GM23338 (cell line): Measurements from ENCODE around the gene EPPIN. TPM values are rescaled to one million over a fixed set of nuclear protein-coding genes. Genes with fewer than 3 reads are reported as not detected.
"Not testable (repeated sequence)": the region's sequence is repeated elsewhere in the genome, so short reads cannot be mapped to it uniquely, and the experiment has no call there.

Source experiments
- ATAC-seq: fragments of 200-7000 bp; cut with Tn5 transposase; 3 replicates; pipeline ENCODE4 v1.9.1; 2020
- DNase-seq: peaks from one replicate; pipeline ENCODE4 v3.0.0-alpha.2; 2015; ENCODE audit warnings: low spot score
- H2AFZ ChIP-seq: fragments of 200-600 bp; sonication (generic); 2 replicates; pipeline ENCODE4 v1.8.0; 2016; ENCODE audit warnings: antibody characterized with exemption, mild to moderate bottlenecking, moderate library complexity
- H3F3A ChIP-seq: fragments of 200-600 bp; sonication (generic); replicated peaks from 2 replicates; pipeline ENCODE4 v1.8.0; 2017; ENCODE audit warnings: antibody characterized with exemption, mixed run types, low read depth
- H3K27ac ChIP-seq: fragments of 200-600 bp; sonication (generic); 2 replicates; pipeline ENCODE4 v1.6.1; 2016; ENCODE audit warnings: low read depth
- H3K27me3 ChIP-seq: fragments of 200-600 bp; sonication (generic); 2 replicates; pipeline ENCODE4 v1.8.0; 2016; ENCODE audit warnings: mild to moderate bottlenecking, mixed run types, moderate library complexity; ENCODE audit not compliant: insufficient read depth
- H3K36me3 ChIP-seq: fragments of 200-600 bp; sonication (generic); 2 replicates; pipeline ENCODE4 v1.8.0; 2016; ENCODE audit warnings: mild to moderate bottlenecking; ENCODE audit not compliant: insufficient read depth
- H3K4me1 ChIP-seq: fragments of 200-600 bp; sonication (generic); 2 replicates; pipeline ENCODE4 v1.8.0; 2016; ENCODE audit warnings: mild to moderate bottlenecking, moderate library complexity; ENCODE audit not compliant: insufficient read depth
- H3K4me2 ChIP-seq: fragments of 200-600 bp; sonication (generic); 2 replicates; pipeline ENCODE4 v1.7.1; 2017; ENCODE audit warnings: mixed run types
- H3K4me3 ChIP-seq: fragments of 200-600 bp; sonication (generic); 2 replicates; pipeline ENCODE4 v1.6.1; 2016; ENCODE audit warnings: mixed run types
- H3K79me2 ChIP-seq: fragments of 200-600 bp; sonication (generic); replicated peaks from 2 replicates; pipeline ENCODE4 v1.8.0; 2017; ENCODE audit warnings: mild to moderate bottlenecking; ENCODE audit not compliant: insufficient read depth
- H3K9me2 ChIP-seq: fragments of 200-600 bp; sonication (generic); 2 replicates; pipeline ENCODE4 v1.8.0; 2017; ENCODE audit not compliant: insufficient read depth
- H4K20me1 ChIP-seq: fragments of 200-600 bp; sonication (generic); replicated peaks from 2 replicates; pipeline ENCODE4 v1.8.0; 2017; ENCODE audit warnings: mild to moderate bottlenecking; ENCODE audit not compliant: insufficient read depth
- H3K27ac Mint-ChIP-seq: 2 replicates; pipeline ENCODE4 v1.8.0; 2020; ENCODE audit warnings: inconsistent platforms, mild to moderate bottlenecking, moderate library complexity, mixed read lengths
- H3K27me3 Mint-ChIP-seq: 3 replicates; pipeline ENCODE4 v1.8.0; 2022; ENCODE audit warnings: low read depth, mild to moderate bottlenecking, moderate library complexity, mixed read lengths, inconsistent platforms; ENCODE audit not compliant: insufficient read depth, poor library complexity
- H3K36me3 Mint-ChIP-seq: 3 replicates; pipeline ENCODE4 v1.8.0; 2021; ENCODE audit warnings: low read depth, mild to moderate bottlenecking, inconsistent platforms, moderate library complexity, mixed read lengths
- H3K4me1 Mint-ChIP-seq: 3 replicates; pipeline ENCODE4 v1.8.0; 2020; ENCODE audit warnings: mild to moderate bottlenecking, inconsistent platforms, mixed read lengths
- H3K4me3 Mint-ChIP-seq: 3 replicates; pipeline ENCODE4 v1.8.0; 2021; ENCODE audit warnings: moderate library complexity, mild to moderate bottlenecking, inconsistent platforms, mixed read lengths
- H3K9me3 Mint-ChIP-seq: 3 replicates; pipeline ENCODE4 v1.8.0; 2020; ENCODE audit warnings: moderate library complexity, mild to moderate bottlenecking, inconsistent platforms, mixed read lengths
- CREB1 ChIP-seq: fragments of 250-450 bp; sonication (Bioruptor Pico); IDR thresholded peaks from 2 replicates; pipeline ENCODE4 v1.5.0; 2020; ENCODE audit warnings: low read depth, mild to moderate bottlenecking, moderate library complexity
- JUNB ChIP-seq: IDR thresholded peaks from one replicate; pipeline ENCODE4 v1.6.1; 2016; ENCODE audit warnings: antibody characterized with exemption; ENCODE audit not compliant: unreplicated experiment
- POLR2AphosphoS5 ChIP-seq: IDR thresholded peaks from 2 replicates; pipeline ENCODE4 v1.6.1; 2016; ENCODE audit warnings: antibody characterized with exemption, low read depth
- STAT1 ChIP-seq: IDR thresholded peaks from one replicate; pipeline ENCODE4 v1.6.1; 2016; ENCODE audit warnings: antibody characterized with exemption; ENCODE audit not compliant: unreplicated experiment
- ZNF114 ChIP-seq: fragments of 250-450 bp; sonication (Bioruptor Pico); IDR thresholded peaks from 2 replicates; pipeline ENCODE4 v1.5.0; 2020; ENCODE audit warnings: mild to moderate bottlenecking, moderate library complexity
- polyA plus RNA-seq: library from polyadenylated mRNA; unstranded; fragments of >200 nt; fragmentation: Nextera tagmentation; extraction: Ambion mirVana; gene quantifications from 2 replicates; pipeline ENCODE4 v1.2.1, GENCODE V29; 2016
- total RNA-seq: library from RNA; depleted of rRNA; stranded (reverse); fragments of >200 nt; shearing (Covaris generic); gene quantifications from 2 replicates; pipeline ENCODE4 v1.2.3, GENCODE V29; 2014
- TF ChIP-seq, protein P1 (sequence below): fragments of 250-450 bp; sonication (Bioruptor Pico); IDR thresholded peaks from 2 replicates; pipeline ENCODE4 v1.5.0; 2020; ENCODE audit warnings: mild to moderate bottlenecking, moderate library complexity
- TF ChIP-seq, protein P2 (sequence below), 2 experiments: fragments of 200-600 bp in 1 of 2; sonication (generic) in 1 of 2; conservative IDR thresholded peaks; 2 replicates each; pipeline versions ENCODE4 v1.5.1 to v1.6.1; 2016 to 2017; ENCODE audit warnings: antibody characterized with exemption in 2 of 2, low read depth in 2 of 2, mild to moderate bottlenecking in 2 of 2, moderate library complexity in 1 of 2
- TF ChIP-seq, protein P3 (sequence below): IDR thresholded peaks from 2 replicates; pipeline ENCODE4 v1.6.1; 2016; ENCODE audit warnings: antibody characterized with exemption

Gene EPPIN
- total and polyA plus RNA-seq, 2 experiments from 2014 or later: 0.78 TPM; not detected in 1

DNA sequence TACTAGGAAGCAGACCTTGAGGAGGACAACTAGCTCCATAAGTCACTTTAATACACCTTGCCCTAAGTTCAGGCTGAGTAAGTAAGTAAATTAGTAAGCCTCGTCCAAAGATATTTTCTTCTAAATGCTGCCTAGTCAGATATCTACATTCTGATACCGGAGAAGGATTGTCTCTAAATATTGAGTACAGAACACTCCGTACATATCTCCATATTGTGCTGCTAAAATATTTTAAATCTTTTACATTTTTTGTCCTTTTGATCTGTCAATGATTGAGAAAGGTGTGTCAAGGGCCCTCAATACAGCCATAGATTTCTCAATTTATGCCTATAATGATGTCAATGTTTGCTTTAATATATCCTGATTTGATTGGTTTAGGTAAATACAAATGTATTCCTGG, 28.7 kb upstream of the EPPIN start (continued):
- TF ChIP-seq, protein P1, sequence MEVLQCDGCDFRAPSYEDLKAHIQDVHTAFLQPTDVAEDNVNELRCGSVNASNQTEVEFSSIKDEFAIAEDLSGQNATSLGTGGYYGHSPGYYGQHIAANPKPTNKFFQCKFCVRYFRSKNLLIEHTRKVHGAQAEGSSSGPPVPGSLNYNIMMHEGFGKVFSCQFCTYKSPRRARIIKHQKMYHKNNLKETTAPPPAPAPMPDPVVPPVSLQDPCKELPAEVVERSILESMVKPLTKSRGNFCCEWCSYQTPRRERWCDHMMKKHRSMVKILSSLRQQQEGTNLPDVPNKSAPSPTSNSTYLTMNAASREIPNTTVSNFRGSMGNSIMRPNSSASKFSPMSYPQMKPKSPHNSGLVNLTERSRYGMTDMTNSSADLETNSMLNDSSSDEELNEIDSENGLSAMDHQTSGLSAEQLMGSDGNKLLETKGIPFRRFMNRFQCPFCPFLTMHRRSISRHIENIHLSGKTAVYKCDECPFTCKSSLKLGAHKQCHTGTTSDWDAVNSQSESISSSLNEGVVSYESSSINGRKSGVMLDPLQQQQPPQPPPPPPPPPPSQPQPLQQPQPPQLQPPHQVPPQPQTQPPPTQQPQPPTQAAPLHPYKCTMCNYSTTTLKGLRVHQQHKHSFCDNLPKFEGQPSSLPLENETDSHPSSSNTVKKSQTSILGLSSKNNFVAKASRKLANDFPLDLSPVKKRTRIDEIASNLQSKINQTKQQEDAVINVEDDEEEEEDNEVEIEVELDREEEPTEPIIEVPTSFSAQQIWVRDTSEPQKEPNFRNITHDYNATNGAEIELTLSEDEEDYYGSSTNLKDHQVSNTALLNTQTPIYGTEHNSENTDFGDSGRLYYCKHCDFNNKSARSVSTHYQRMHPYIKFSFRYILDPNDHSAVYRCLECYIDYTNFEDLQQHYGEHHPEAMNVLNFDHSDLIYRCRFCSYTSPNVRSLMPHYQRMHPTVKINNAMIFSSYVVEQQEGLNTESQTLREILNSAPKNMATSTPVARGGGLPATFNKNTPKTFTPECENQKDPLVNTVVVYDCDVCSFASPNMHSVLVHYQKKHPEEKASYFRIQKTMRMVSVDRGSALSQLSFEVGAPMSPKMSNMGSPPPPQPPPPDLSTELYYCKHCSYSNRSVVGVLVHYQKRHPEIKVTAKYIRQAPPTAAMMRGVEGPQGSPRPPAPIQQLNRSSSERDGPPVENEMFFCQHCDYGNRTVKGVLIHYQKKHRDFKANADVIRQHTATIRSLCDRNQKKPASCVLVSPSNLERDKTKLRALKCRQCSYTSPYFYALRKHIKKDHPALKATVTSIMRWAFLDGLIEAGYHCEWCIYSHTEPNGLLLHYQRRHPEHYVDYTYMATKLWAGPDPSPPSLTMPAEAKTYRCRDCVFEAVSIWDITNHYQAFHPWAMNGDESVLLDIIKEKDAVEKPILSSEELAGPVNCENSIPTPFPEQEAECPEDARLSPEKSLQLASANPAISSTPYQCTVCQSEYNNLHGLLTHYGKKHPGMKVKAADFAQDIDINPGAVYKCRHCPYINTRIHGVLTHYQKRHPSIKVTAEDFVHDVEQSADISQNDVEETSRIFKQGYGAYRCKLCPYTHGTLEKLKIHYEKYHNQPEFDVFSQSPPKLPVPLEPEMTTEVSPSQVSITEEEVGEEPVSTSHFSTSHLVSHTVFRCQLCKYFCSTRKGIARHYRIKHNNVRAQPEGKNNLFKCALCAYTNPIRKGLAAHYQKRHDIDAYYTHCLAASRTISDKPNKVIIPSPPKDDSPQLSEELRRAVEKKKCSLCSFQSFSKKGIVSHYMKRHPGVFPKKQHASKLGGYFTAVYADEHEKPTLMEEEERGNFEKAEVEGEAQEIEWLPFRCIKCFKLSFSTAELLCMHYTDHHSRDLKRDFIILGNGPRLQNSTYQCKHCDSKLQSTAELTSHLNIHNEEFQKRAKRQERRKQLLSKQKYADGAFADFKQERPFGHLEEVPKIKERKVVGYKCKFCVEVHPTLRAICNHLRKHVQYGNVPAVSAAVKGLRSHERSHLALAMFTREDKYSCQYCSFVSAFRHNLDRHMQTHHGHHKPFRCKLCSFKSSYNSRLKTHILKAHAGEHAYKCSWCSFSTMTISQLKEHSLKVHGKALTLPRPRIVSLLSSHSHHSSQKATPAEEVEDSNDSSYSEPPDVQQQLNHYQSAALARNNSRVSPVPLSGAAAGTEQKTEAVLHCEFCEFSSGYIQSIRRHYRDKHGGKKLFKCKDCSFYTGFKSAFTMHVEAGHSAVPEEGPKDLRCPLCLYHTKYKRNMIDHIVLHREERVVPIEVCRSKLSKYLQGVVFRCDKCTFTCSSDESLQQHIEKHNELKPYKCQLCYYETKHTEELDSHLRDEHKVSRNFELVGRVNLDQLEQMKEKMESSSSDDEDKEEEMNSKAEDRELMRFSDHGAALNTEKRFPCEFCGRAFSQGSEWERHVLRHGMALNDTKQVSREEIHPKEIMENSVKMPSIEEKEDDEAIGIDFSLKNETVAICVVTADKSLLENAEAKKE: no peak

DNA sequence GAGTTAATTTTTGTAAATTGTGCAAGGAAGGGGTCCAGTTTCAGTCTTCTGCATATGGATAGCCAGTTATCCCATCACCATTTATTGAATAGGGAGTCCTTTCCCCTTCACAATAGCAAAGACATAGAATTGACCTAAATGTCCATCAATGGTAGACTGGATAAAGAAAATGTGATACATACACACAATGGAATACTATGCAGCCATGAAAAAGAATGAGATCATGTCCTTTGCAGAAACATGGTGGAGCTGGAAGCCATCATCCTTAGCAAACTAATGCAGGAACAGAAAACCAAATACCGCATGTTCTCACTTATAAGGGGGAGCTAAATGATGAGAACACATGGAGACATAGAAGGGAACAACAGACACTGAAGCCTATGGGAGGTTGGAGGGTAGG, 22.4 kb upstream of the EPPIN start:
- H3F3A ChIP-seq, H3K27me3 Mint-ChIP-seq, H3K9me3 Mint-ChIP-seq, H3K9me2 ChIP-seq, H3K4me2 ChIP-seq, H3K4me1 Mint-ChIP-seq, H3K27me3 ChIP-seq, H3K36me3 Mint-ChIP-seq, H3K36me3 ChIP-seq, H3K79me2 ChIP-seq, H3K27ac Mint-ChIP-seq, H3K27ac ChIP-seq, H3K4me1 ChIP-seq, DNase-seq, H3K4me3 ChIP-seq, H2AFZ ChIP-seq, H4K20me1 ChIP-seq, ATAC-seq, H3K4me3 Mint-ChIP-seq: not testable (repeated sequence)

GRCh38 chr20:45564760-45565276, 17.6 kb upstream of the EPPIN start:
- H3K4me2 ChIP-seq: no peak overlapping the region
- peaks cover 4% of the 10 kb centered on the region for H3K27me3 Mint-ChIP-seq
- H4K20me1 ChIP-seq: no peaks in the 10 kb centered on the region
- no peaks in the 10 kb centered on the region for H3F3A ChIP-seq
- H3K79me2 ChIP-seq: no peaks in the 10 kb centered on the region
- H3K27ac ChIP-seq: no peak overlapping the region
- no peaks in the 10 kb centered on the region for H3K36me3 Mint-ChIP-seq
- H3K9me3 Mint-ChIP-seq: no peaks in the 10 kb centered on the region; the same call in 2 of the 3 replicates
- no peak overlapping the region for H3K27ac Mint-ChIP-seq
- peaks cover 2% of the 10 kb centered on the region; the same call in 1 of the 2 replicates for H3K9me2 ChIP-seq
- H3K4me3 Mint-ChIP-seq: no peak overlapping the region
- no peaks in the 10 kb centered on the region; the same call in 1 of the 2 replicates for H3K4me1 ChIP-seq
- H2AFZ ChIP-seq: peak overlapping the region; percentile 83; the same call in 1 of the 2 replicates
- no peaks in the 10 kb centered on the region for H3K36me3 ChIP-seq
- no peak for ATAC-seq
- no peaks in the 10 kb centered on the region for H3K27me3 ChIP-seq
- peaks cover 6% of the 10 kb centered on the region; the same call in 2 of the 3 replicates for H3K4me1 Mint-ChIP-seq
- no peak for DNase-seq
- H3K4me3 ChIP-seq: no peak overlapping the region
- TF ChIP-seq JUNB (no peak), STAT1 (no peak), ZNF114 (CRISPR knock-in tag) (no peak), CREB1 (no peak), POLR2AphosphoS5 (no peak)
- TF ChIP-seq, protein P2, sequence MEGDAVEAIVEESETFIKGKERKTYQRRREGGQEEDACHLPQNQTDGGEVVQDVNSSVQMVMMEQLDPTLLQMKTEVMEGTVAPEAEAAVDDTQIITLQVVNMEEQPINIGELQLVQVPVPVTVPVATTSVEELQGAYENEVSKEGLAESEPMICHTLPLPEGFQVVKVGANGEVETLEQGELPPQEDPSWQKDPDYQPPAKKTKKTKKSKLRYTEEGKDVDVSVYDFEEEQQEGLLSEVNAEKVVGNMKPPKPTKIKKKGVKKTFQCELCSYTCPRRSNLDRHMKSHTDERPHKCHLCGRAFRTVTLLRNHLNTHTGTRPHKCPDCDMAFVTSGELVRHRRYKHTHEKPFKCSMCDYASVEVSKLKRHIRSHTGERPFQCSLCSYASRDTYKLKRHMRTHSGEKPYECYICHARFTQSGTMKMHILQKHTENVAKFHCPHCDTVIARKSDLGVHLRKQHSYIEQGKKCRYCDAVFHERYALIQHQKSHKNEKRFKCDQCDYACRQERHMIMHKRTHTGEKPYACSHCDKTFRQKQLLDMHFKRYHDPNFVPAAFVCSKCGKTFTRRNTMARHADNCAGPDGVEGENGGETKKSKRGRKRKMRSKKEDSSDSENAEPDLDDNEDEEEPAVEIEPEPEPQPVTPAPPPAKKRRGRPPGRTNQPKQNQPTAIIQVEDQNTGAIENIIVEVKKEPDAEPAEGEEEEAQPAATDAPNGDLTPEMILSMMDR (conservative IDR thresholded peaks at IDR 0.05; ENCODE audit: low read depth in 2 of 2): no peak
- TF ChIP-seq, protein P3, sequence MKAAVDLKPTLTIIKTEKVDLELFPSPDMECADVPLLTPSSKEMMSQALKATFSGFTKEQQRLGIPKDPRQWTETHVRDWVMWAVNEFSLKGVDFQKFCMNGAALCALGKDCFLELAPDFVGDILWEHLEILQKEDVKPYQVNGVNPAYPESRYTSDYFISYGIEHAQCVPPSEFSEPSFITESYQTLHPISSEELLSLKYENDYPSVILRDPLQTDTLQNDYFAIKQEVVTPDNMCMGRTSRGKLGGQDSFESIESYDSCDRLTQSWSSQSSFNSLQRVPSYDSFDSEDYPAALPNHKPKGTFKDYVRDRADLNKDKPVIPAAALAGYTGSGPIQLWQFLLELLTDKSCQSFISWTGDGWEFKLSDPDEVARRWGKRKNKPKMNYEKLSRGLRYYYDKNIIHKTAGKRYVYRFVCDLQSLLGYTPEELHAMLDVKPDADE: no peak
